Measurements from ENCODE around the gene INTS3. TPM values are rescaled to one million over a fixed set of nuclear protein-coding genes. Genes with fewer than 3 reads are reported as not detected.

Gene INTS3
- total and polyA plus RNA-seq, 2 of the 8 experiments (the other 6 are each of a cell fraction or from before 2014, with no cell fraction given) = 66.8 to 93.2 TPM

DNA sequence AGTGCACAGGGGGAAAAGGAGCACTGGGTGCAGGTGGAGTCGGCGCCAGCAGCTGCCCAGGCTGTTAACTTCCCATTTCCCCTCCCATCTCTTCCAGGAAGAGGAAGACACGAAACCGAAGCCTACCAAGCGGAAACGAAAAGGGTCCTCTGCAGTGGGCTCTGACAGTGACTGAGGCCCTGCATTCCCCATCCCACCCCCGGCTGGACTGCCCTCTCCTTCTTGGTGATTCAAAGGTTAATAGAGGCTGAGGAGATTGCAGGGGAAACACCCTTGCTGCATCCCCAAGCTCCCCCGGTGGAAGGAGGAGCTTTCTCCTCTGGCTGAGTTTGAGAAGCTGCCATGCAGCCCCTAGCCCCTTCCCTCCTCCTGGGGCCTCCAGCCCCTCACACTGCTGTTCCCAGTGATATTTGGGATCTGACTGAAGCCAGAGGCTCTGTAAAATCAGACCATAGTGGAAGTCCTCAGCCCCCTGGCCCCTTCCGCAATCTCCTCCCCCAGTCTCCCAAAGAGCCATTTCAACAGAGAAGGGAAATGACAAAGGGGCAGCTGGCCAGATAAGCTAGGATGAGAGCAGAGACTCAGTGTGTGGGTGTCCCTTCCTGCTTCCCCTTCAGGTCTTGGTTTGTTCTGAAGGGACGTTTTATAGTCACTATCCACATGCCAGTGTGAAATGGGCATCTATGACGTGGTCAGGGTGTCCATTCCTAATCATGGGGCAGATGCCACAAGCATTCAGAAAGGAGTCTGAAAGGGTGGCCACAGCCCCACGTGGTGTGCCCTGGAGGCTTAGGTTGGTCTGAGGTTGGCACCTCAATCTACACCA lies 45.5 kb downstream of the INTS3 start (continued):
- TF ChIP-seq CTBP2 (IDR thresholded peaks at IDR 0.05; ENCODE audit: borderline replicate concordance, insufficient read depth, insufficient read length, low read length) = no peak

Measured in H1 (cell line).